GM19395 (cell line): ENCODE results near the gene ARMC10.
"Not testable (repeated sequence)": the region's sequence is repeated elsewhere in the genome, so short reads cannot be mapped to it uniquely, and the experiment has no call there.

Experiments used
- ATAC-seq: cut with Tn5 transposase; IDR thresholded peaks from one replicate; pipeline ENCODE4 v1.9.1; 2021; ENCODE audit warnings: mild to moderate bottlenecking, moderate library complexity; ENCODE audit not compliant: unreplicated experiment

Gene ARMC10

GRCh38 chr7:103074519-103075336 lies at the start of gene ARMC10, which contains the start of gene FBXL13:
Gene ARMC10, plus strand, starts transcription at chr7:103075140. Its CDS starts 133 bp downstream, at chr7:103075273.
Gene FBXL13, minus strand, starts transcription at chr7:103074796.
- peak; percentile 93 for ATAC-seq

GRCh38 chr7:103025341-103025740 lies 49.6 kb upstream of the ARMC10 start:
- ATAC-seq, result no peak

GRCh38 chr7:103031024-103031423 lies 43.9 kb upstream of the ARMC10 start:
- ATAC-seq, result no peak

- no peak for ATAC-seq
These were observed 43.2 kb upstream of the ARMC10 start for GRCh38 chr7:103031781-103032180.

- not testable (repeated sequence) for ATAC-seq
These were observed 40.6 kb upstream of the ARMC10 start for GRCh38 chr7:103034318-103034717.

- ATAC-seq, result no peak
These were observed 37.5 kb upstream of the ARMC10 start for GRCh38 chr7:103037476-103037822.

- not testable (repeated sequence) for ATAC-seq
These were observed 36.9 kb upstream of the ARMC10 start for GRCh38 chr7:103037823-103038739.

DNA sequence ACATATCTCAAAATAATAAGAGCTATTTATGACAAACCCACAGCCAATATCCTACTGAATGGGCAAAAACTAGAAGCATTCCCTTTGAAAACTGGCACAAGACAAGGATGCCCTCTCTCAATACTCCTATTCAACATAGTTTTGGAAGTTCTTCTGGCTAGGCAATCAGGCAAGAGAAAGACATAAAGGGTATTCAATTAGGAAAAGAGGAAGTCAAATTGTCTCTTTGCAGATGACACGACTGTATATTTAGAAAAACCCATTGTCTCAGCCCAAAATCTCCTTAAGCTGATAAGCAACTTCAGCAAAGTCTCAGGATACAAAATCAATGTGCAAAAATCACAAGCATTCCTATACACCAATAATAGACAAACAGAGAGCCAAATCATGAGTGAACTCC lies 33.1 kb upstream of the ARMC10 start:
- ATAC-seq, result not testable (repeated sequence)

DNA sequence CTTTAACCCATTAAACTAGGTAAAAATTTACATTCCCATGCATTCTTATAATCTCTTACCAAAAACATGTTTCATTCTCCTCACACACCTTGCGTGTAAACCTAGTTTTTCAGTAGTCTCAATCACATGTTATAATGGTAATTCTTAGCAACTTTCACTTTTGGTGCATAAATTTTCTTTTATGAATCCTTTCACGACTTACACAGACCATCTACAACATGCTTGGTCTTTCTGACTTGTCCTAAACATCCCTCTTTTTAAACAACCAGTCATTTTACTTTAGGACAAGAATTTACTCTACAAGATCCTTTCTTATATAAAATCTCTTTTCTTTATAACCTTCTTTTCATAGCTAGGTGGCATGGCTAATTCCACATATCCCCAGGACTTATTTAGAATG lies 26.1 kb upstream of the ARMC10 start:
- ATAC-seq, result no peak

GRCh38 chr7:103051519-103051918 lies 23.4 kb upstream of the ARMC10 start:
- no peak for ATAC-seq

DNA sequence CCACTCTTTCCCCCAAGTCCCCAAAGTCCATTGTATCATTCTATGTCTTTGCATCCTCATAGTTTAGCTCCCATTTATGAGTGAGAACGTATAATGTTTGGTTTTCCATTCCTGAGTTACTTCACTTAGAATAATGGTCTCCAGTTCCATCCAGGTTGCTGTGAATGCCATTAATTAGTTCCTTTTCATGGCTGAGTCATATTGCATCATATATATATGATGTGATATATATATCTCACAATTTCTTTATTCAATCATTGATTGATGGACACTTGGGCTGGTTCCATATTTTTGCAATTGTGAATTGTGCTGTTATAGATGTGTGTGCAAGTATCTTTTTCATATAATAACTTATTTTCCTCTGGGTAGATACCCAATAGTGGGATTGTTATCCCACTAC lies 18.9 kb upstream of the ARMC10 start:
- not testable (repeated sequence) for ATAC-seq

- no peak for ATAC-seq
These were observed 16.8 kb upstream of the ARMC10 start for GRCh38 chr7:103058122-103058521.

- ATAC-seq, result no peak
These were observed 15.5 kb upstream of the ARMC10 start for GRCh38 chr7:103059471-103059870.

GRCh38 chr7:103063895-103064294 lies 11.0 kb upstream of the ARMC10 start:
- no peak for ATAC-seq

- ATAC-seq, result no peak
These were observed 9.3 kb upstream of the ARMC10 start for GRCh38 chr7:103065667-103066066.

GRCh38 chr7:103068414-103069403 lies 6.2 kb upstream of the ARMC10 start:
- no peak for ATAC-seq

GRCh38 chr7:103071000-103071399 lies 3.9 kb upstream of the ARMC10 start:
- no peak for ATAC-seq

- ATAC-seq, result no peak
These were observed 886 bp upstream of the ARMC10 start for GRCh38 chr7:103073989-103074518.

DNA sequence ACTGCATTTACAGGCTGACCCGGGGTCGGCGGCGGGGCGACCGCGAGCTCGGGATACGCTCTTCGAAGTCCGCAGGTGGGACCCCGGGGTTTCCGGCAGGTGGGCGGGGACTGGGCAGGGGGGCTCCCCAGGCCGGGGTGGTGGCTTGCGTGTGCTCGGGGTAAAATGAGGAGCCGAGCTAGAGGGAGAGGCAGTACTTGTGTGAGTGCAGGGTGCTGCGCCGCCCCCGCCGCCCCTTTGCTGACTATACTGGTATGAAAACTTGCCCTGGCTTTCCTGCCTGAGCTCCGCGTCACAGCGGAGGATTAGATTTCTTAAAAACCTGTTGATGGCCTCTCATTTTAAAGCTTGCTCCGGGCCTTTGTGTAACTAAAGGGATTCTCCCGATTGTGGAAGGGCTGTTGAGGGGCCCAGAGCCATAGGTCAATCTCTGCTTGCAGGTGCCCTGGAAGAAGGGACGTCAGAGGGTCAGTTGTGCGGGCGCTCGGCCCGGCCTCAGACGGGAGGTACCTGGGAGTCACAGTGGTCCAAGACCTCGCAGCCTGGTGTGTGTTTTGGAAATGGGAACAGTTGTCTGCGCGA lies 488 bp downstream of the ARMC10 start:
- ATAC-seq, result peak; percentile 51

- ATAC-seq, result no peak
These were observed 1.8 kb downstream of the ARMC10 start for GRCh38 chr7:103076764-103077163.
